Endothelial cell of umbilical vein (primary cell): ENCODE data around the gene NDUFA7.
"Not testable (repeated sequence)": the region's sequence is repeated elsewhere in the genome, so short reads cannot be mapped to it uniquely, and the experiment has no call there.

Source experiments
- CTCF ChIP-seq, 2 donors: IDR thresholded peaks; 1 replicate in 1 of 2; 2 replicates in 1 of 2; pipeline ENCODE4 v1.5.1; 2011; ENCODE audit warnings: low read length in 2 of 2, mild to moderate bottlenecking in 2 of 2, moderate library complexity in 2 of 2, control low read depth in 1 of 2, inconsistent platforms in 1 of 2, low read depth in 1 of 2; ENCODE audit not compliant: insufficient read depth in 1 of 2; ENCODE audit errors: extremely low read depth in 1 of 2
- POLR2A ChIP-seq: IDR thresholded peaks from 2 replicates; pipeline ENCODE4 v1.6.1; 2012; ENCODE audit warnings: low read depth, mild to moderate bottlenecking, control low read depth, low read length

DNA sequence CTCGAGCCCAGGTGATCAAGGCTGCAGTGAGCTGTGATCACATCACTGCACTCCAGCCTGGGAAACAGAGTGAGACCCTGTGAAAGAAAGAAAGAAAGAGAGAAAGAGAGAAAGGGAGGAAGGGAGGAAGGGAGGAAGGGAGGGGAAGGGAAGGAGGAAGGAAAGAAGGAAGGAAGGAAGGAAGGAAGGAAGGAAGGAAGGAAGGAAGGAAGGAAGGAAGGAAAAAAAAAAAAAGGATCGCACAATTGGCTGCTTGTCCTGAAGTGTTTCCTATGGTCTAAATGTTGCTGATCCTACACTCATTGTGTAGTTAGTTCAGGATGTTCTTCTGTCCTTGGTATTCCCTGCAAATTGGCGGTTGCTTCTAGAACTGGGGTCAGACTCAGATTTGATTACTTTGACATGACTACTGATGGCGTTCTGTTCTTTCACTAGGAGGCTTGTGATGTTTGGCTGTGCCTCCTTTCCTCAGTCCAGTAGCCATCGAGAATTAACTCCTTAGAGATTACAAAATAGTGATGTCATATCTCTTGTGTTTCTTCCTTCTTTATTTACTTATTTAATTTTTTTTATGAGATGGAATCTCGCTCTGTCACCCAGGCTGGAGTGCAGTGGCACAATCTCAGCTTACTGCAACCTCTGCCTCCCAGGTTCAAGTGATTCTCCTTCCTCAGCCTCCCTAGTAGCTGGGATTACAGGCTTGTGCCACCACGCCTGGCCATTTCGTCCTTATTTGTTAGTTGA, 28.6 kb upstream of the NDUFA7 start:
- TF ChIP-seq POLR2A; CTCF (IDR thresholded peaks at IDR 0.05; ENCODE audit: extremely low read depth in 1 of 2, insufficient read depth in 1 of 2, low read depth in 1 of 2, low read length in 2 of 2): not testable (repeated sequence)
